ENCODE measurements around the gene BBS9.
"Not testable (repeated sequence)": the region's sequence is repeated elsewhere in the genome, so short reads cannot be mapped to it uniquely, and the experiment has no call there.

Gene BBS9

GRCh38 chr7:33477719-33478480 is 348.5 kb downstream of the BBS9 start:
- no peak overlapping the region for H3K27ac Mint-ChIP-seq
- no peaks in the 10 kb centered on the region for H3K27me3 Mint-ChIP-seq (ENCODE audit: low read depth)
- no peaks in the 10 kb centered on the region for H3K4me1 Mint-ChIP-seq (ENCODE audit: low read depth)
- H3K9me3 Mint-ChIP-seq = no peaks in the 10 kb centered on the region
- no peak overlapping the region for H3K4me3 Mint-ChIP-seq
- DNase-seq (ENCODE audit: low spot score) = no peak
- H3K36me3 Mint-ChIP-seq (ENCODE audit: low read depth) = no peaks in the 10 kb centered on the region

- H3K36me3 Mint-ChIP-seq (ENCODE audit: low read depth); H3K4me1 Mint-ChIP-seq (ENCODE audit: low read depth); H3K4me3 Mint-ChIP-seq; H3K27ac Mint-ChIP-seq; H3K9me3 Mint-ChIP-seq; H3K27me3 Mint-ChIP-seq (ENCODE audit: low read depth); DNase-seq (ENCODE audit: low spot score): not testable (repeated sequence)
Measured at GRCh38 chr7:33484476-33484875, 355.1 kb downstream of the BBS9 start.

GRCh38 chr7:33485747-33486493 is 356.6 kb downstream of the BBS9 start:
- H3K27me3 Mint-ChIP-seq (ENCODE audit: low read depth) = no peaks in the 10 kb centered on the region
- DNase-seq (ENCODE audit: low spot score) = no peak
- H3K4me1 Mint-ChIP-seq (ENCODE audit: low read depth) = no peaks in the 10 kb centered on the region
- H3K9me3 Mint-ChIP-seq = no peaks in the 10 kb centered on the region
- H3K4me3 Mint-ChIP-seq = no peak overlapping the region
- no peak overlapping the region for H3K27ac Mint-ChIP-seq
- no peaks in the 10 kb centered on the region for H3K36me3 Mint-ChIP-seq (ENCODE audit: low read depth)

GRCh38 chr7:33486633-33487032 is 357.3 kb downstream of the BBS9 start:
- Mint-ChIP-seq H3K36me3 (ENCODE audit: low read depth) (no peaks in the 10 kb centered on the region), H3K27me3 (ENCODE audit: low read depth) (no peaks in the 10 kb centered on the region), H3K27ac (no peak overlapping the region), H3K9me3 (no peaks in the 10 kb centered on the region), H3K4me1 (ENCODE audit: low read depth) (no peaks in the 10 kb centered on the region), H3K4me3 (no peak overlapping the region)
- DNase-seq (ENCODE audit: low spot score) = no peak

- H3K36me3 Mint-ChIP-seq (ENCODE audit: low read depth) = no peaks in the 10 kb centered on the region
- no peaks in the 10 kb centered on the region for H3K27me3 Mint-ChIP-seq (ENCODE audit: low read depth)
- H3K27ac Mint-ChIP-seq = no peak overlapping the region
- H3K4me1 Mint-ChIP-seq (ENCODE audit: low read depth) = no peaks in the 10 kb centered on the region
- DNase-seq (ENCODE audit: low spot score) = no peak
- H3K4me3 Mint-ChIP-seq = no peak overlapping the region
- no peaks in the 10 kb centered on the region for H3K9me3 Mint-ChIP-seq
Measured at GRCh38 chr7:33487998-33488682, 358.8 kb downstream of the BBS9 start.

GRCh38 chr7:33494474-33494873 is 365.1 kb downstream of the BBS9 start:
- DNase-seq (ENCODE audit: low spot score) = no peak
- Mint-ChIP-seq H3K27me3 (ENCODE audit: low read depth) (no peaks in the 10 kb centered on the region), H3K9me3 (no peaks in the 10 kb centered on the region), H3K4me1 (ENCODE audit: low read depth) (no peaks in the 10 kb centered on the region), H3K27ac (no peak overlapping the region), H3K4me3 (no peak overlapping the region), H3K36me3 (ENCODE audit: low read depth) (no peaks in the 10 kb centered on the region)

- Mint-ChIP-seq H3K4me3 (no peak overlapping the region), H3K27me3 (ENCODE audit: low read depth) (no peaks in the 10 kb centered on the region), H3K36me3 (ENCODE audit: low read depth) (no peaks in the 10 kb centered on the region), H3K9me3 (no peaks in the 10 kb centered on the region), H3K4me1 (ENCODE audit: low read depth) (no peaks in the 10 kb centered on the region), H3K27ac (no peak overlapping the region)
- DNase-seq (ENCODE audit: low spot score) = no peak
Measured at GRCh38 chr7:33495207-33495606, 365.8 kb downstream of the BBS9 start.

GRCh38 chr7:33497051-33497450 is 367.7 kb downstream of the BBS9 start:
- H3K27ac Mint-ChIP-seq = no peak overlapping the region
- H3K4me3 Mint-ChIP-seq = no peak overlapping the region
- H3K4me1 Mint-ChIP-seq (ENCODE audit: low read depth) = no peaks in the 10 kb centered on the region
- H3K9me3 Mint-ChIP-seq = no peaks in the 10 kb centered on the region
- no peaks in the 10 kb centered on the region for H3K27me3 Mint-ChIP-seq (ENCODE audit: low read depth)
- DNase-seq (ENCODE audit: low spot score) = no peak
- no peaks in the 10 kb centered on the region for H3K36me3 Mint-ChIP-seq (ENCODE audit: low read depth)

GRCh38 chr7:33500703-33501701 is 371.6 kb downstream of the BBS9 start:
- no peak for DNase-seq (ENCODE audit: low spot score)
- Mint-ChIP-seq H3K27ac (no peak overlapping the region), H3K9me3 (no peaks in the 10 kb centered on the region), H3K4me1 (ENCODE audit: low read depth) (no peaks in the 10 kb centered on the region), H3K4me3 (no peak overlapping the region), H3K27me3 (ENCODE audit: low read depth) (no peaks in the 10 kb centered on the region), H3K36me3 (ENCODE audit: low read depth) (no peaks in the 10 kb centered on the region)

GRCh38 chr7:33503014-33503413 is 373.6 kb downstream of the BBS9 start:
- DNase-seq (ENCODE audit: low spot score) = no peak
- Mint-ChIP-seq H3K9me3 (no peaks in the 10 kb centered on the region), H3K27ac (no peak overlapping the region), H3K4me1 (ENCODE audit: low read depth) (no peaks in the 10 kb centered on the region), H3K27me3 (ENCODE audit: low read depth) (no peaks in the 10 kb centered on the region), H3K4me3 (no peak overlapping the region), H3K36me3 (ENCODE audit: low read depth) (no peaks in the 10 kb centered on the region)

GRCh38 chr7:33503736-33504135 is 374.4 kb downstream of the BBS9 start:
- Mint-ChIP-seq H3K27ac (no peak overlapping the region), H3K36me3 (ENCODE audit: low read depth) (no peaks in the 10 kb centered on the region), H3K27me3 (ENCODE audit: low read depth) (no peaks in the 10 kb centered on the region), H3K4me1 (ENCODE audit: low read depth) (no peaks in the 10 kb centered on the region), H3K4me3 (no peak overlapping the region), H3K9me3 (no peaks in the 10 kb centered on the region)
- no peak for DNase-seq (ENCODE audit: low spot score)

GRCh38 chr7:33504266-33504665 is 374.9 kb downstream of the BBS9 start:
- Mint-ChIP-seq H3K4me1 (ENCODE audit: low read depth) (no peaks in the 10 kb centered on the region), H3K27ac (no peak overlapping the region), H3K27me3 (ENCODE audit: low read depth) (no peaks in the 10 kb centered on the region), H3K9me3 (no peaks in the 10 kb centered on the region), H3K36me3 (ENCODE audit: low read depth) (no peaks in the 10 kb centered on the region), H3K4me3 (no peak overlapping the region)
- no peak for DNase-seq (ENCODE audit: low spot score)

- H3K9me3 Mint-ChIP-seq = no peaks in the 10 kb centered on the region
- DNase-seq (ENCODE audit: low spot score) = no peak
- H3K27ac Mint-ChIP-seq = no peak overlapping the region
- H3K4me1 Mint-ChIP-seq (ENCODE audit: low read depth) = no peaks in the 10 kb centered on the region
- no peak overlapping the region for H3K4me3 Mint-ChIP-seq
- no peaks in the 10 kb centered on the region for H3K36me3 Mint-ChIP-seq (ENCODE audit: low read depth)
- no peaks in the 10 kb centered on the region for H3K27me3 Mint-ChIP-seq (ENCODE audit: low read depth)
Measured at GRCh38 chr7:33509206-33509605, 379.8 kb downstream of the BBS9 start.

All from T-helper 2 cell treated with Interferon-gamma antibody and Interleukin-4, amounts not matched to agents 5 μg/mL and 100 μg/mL, for 36 hours (primary cell).